WTC11 (cell line): ENCODE results near the gene ULK4.

ENCODE experiments used
- ATF1 ChIP-seq: sonication (generic); formaldehyde crosslinking; IDR thresholded peaks from 2 replicates; pipeline ENCODE4 v1.8.1; 2023; ENCODE audit warnings: mild to moderate bottlenecking, moderate library complexity, missing genetic modification reagents
- MXD4 ChIP-seq: fragments of 250-450 bp; sonication (Bioruptor Pico); IDR thresholded peaks from 2 replicates; pipeline ENCODE4 v1.8.0; 2021; ENCODE audit warnings: mild to moderate bottlenecking, moderate library complexity, borderline replicate concordance
- NFE2L1 ChIP-seq: sonication (generic); formaldehyde crosslinking; IDR thresholded peaks from 2 replicates; pipeline ENCODE4 v1.8.1; 2023; ENCODE audit warnings: missing genetic modification reagents
- SP1 ChIP-seq: sonication (generic); formaldehyde crosslinking; conservative IDR thresholded peaks from 2 replicates; pipeline ENCODE4 v1.8.1; 2022; ENCODE audit warnings: missing genetic modification reagents
- TP53 ChIP-seq: sonication (generic); formaldehyde crosslinking; IDR thresholded peaks from 2 replicates; pipeline ENCODE4 v1.8.1; 2023; ENCODE audit warnings: mild to moderate bottlenecking, missing genetic modification reagents
- ZNF138 ChIP-seq: sonication (generic); formaldehyde crosslinking; conservative IDR thresholded peaks from 2 replicates; pipeline ENCODE4 v1.8.1; 2022; ENCODE audit warnings: mild to moderate bottlenecking, moderate library complexity, missing genetic modification reagents
- ZNF263 ChIP-seq: sonication (generic); formaldehyde crosslinking; IDR thresholded peaks from 2 replicates; pipeline ENCODE4 v1.8.1; 2022; ENCODE audit warnings: low read depth, mild to moderate bottlenecking, moderate library complexity, missing genetic modification reagents
- ZNF396 ChIP-seq: fragments of 250-450 bp; sonication (Bioruptor Pico); IDR thresholded peaks from 2 replicates; pipeline ENCODE4 v1.8.0; 2021; ENCODE audit warnings: mild to moderate bottlenecking, moderate library complexity, borderline replicate concordance
- TF ChIP-seq, protein P1 (sequence below): fragments of 200-600 bp; IDR thresholded peaks from 2 replicates; pipeline ENCODE4 v1.8.0; 2022; ENCODE audit warnings: antibody characterized with exemption
- TF ChIP-seq, protein P2 (sequence below): sonication (generic); formaldehyde crosslinking; IDR thresholded peaks from 2 replicates; pipeline ENCODE4 v1.8.0; 2022; ENCODE audit warnings: mild to moderate bottlenecking, missing genetic modification reagents
- TF ChIP-seq, protein P3 (sequence below): sonication (generic); formaldehyde crosslinking; IDR thresholded peaks from 2 replicates; pipeline ENCODE4 v1.8.0; 2022; ENCODE audit warnings: mild to moderate bottlenecking, missing genetic modification reagents

DNA sequence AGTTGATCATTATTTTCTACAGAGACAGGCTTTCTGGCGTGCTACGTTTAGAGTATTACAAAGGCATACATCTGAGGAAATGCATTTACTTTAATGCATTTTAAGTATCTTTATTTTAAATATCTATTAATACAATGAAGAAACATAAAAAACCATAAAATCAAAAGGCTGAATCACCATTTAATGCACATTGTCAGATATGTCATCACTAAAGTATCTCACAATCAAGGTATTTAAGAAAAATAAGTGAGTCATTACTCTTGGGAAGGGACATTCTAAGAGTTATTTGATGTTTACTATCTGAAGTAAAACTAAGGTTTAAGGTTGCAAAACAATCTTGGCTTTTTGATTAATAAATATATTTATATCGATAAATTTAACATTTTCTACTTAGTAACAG is 660.4 kb downstream of the ULK4 start:
- TF ChIP-seq ATF1 (CRISPR knock-in tag) (no peak), ZNF263 (CRISPR knock-in tag) (no peak), MXD4 (CRISPR knock-in tag) (no peak), NFE2L1 (no peak), ZNF138 (CRISPR knock-in tag) (no peak), SP1 (CRISPR knock-in tag) (no peak), TP53 (CRISPR knock-in tag) (no peak), ZNF396 (no peak)
- TF ChIP-seq, protein P1, sequence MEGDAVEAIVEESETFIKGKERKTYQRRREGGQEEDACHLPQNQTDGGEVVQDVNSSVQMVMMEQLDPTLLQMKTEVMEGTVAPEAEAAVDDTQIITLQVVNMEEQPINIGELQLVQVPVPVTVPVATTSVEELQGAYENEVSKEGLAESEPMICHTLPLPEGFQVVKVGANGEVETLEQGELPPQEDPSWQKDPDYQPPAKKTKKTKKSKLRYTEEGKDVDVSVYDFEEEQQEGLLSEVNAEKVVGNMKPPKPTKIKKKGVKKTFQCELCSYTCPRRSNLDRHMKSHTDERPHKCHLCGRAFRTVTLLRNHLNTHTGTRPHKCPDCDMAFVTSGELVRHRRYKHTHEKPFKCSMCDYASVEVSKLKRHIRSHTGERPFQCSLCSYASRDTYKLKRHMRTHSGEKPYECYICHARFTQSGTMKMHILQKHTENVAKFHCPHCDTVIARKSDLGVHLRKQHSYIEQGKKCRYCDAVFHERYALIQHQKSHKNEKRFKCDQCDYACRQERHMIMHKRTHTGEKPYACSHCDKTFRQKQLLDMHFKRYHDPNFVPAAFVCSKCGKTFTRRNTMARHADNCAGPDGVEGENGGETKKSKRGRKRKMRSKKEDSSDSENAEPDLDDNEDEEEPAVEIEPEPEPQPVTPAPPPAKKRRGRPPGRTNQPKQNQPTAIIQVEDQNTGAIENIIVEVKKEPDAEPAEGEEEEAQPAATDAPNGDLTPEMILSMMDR: no peak
- TF ChIP-seq, protein P2, sequence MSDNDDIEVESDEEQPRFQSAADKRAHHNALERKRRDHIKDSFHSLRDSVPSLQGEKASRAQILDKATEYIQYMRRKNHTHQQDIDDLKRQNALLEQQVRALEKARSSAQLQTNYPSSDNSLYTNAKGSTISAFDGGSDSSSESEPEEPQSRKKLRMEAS: no peak
- TF ChIP-seq, protein P3, sequence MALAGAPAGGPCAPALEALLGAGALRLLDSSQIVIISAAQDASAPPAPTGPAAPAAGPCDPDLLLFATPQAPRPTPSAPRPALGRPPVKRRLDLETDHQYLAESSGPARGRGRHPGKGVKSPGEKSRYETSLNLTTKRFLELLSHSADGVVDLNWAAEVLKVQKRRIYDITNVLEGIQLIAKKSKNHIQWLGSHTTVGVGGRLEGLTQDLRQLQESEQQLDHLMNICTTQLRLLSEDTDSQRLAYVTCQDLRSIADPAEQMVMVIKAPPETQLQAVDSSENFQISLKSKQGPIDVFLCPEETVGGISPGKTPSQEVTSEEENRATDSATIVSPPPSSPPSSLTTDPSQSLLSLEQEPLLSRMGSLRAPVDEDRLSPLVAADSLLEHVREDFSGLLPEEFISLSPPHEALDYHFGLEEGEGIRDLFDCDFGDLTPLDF (CRISPR knock-in tag): no peak
